ENCODE data around the gene CCDC13. TPM values are rescaled to one million over a fixed set of nuclear protein-coding genes. Genes with fewer than 3 reads are reported as not detected.

CCDC13 gene
- total RNA-seq, 4 donors from 2014 or later, result 0.06 TPM; not detected in 3

DNA sequence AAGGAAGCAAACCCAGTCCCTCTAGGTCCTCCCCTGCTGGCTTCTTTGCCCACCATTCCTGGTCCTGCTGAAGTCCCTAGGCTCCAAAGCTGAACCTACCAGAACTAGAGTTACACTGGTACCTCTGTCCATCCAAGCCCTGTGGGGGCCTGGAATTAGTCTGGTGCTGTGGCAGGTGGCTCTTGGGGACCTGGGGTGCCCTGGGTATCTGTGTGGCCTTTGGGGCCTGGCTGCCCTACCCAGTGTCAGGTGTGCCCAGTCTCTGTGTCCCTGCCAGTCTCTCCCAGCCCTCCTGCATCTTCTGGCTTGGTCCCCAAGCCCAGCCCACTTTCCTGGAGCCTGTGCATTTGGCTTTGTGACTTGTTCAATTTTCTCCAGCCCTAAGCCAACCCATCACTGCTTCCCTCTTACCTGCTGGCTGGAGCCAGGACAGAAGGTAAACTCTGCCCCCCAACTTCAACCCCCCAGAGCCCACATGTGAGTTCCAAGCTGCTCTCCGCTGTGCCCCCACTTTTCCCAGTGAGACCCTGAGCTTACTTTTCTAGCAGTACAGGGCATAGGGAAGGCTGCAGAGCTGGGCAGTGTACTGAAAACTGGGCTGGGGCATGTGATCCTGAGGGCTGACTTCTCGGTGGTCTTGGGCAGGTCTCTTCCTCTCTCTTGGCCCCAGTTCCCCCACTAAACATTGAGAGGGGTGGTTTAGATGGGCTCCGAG, 42.2 kb downstream of the CCDC13 start:
- intact Hi-C loops (cut with DNase I; ENCODE audit: low total_unique reads), result no loop called here
- peak; percentile 9 to 81 for DNase-seq (ENCODE audit: low spot score in 2 of 2)
- WGBS, 2 donors, result 81 to 93% methylated on average over 3 of the region's 3 CpGs
- no peak overlapping the region for H3K4me3 ChIP-seq (ENCODE audit: low read depth, poor library complexity, severe bottlenecking)
- TF ChIP-seq POLR2A (IDR thresholded peaks at IDR 0.05), result no peak
- TF ChIP-seq, protein P1, sequence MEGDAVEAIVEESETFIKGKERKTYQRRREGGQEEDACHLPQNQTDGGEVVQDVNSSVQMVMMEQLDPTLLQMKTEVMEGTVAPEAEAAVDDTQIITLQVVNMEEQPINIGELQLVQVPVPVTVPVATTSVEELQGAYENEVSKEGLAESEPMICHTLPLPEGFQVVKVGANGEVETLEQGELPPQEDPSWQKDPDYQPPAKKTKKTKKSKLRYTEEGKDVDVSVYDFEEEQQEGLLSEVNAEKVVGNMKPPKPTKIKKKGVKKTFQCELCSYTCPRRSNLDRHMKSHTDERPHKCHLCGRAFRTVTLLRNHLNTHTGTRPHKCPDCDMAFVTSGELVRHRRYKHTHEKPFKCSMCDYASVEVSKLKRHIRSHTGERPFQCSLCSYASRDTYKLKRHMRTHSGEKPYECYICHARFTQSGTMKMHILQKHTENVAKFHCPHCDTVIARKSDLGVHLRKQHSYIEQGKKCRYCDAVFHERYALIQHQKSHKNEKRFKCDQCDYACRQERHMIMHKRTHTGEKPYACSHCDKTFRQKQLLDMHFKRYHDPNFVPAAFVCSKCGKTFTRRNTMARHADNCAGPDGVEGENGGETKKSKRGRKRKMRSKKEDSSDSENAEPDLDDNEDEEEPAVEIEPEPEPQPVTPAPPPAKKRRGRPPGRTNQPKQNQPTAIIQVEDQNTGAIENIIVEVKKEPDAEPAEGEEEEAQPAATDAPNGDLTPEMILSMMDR (IDR thresholded peaks at IDR 0.05), result no peak

DNA sequence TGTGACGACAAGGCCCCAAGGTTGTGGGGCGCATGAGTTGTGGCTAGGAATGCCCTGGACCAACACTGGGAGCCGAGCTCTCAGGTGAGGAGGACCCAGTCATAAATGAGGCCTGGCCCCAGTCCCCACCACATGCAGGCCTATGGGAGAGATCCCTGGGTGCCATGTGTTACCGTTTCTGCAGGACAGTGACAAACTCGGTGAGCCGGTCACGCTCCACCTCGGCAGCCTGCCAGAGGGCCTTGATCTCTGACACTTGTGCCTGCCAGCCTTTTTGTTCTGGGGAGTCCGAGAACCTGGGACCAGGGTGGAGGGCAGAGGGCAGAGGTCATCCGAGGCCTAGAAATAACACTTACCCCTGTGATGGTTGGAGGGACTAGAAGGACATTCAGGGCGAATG, 42.8 kb downstream of the CCDC13 start:
- WGBS, 2 donors, result 83 to 95% methylated on average over 5 to 10 of the region's 11 CpGs
- intact Hi-C loops (cut with DNase I; ENCODE audit: low total_unique reads), result no loop called here
- TF ChIP-seq POLR2A (IDR thresholded peaks at IDR 0.05), result no peak
- TF ChIP-seq, protein P1 (IDR thresholded peaks at IDR 0.05), result no peak
- H3K4me3 ChIP-seq (ENCODE audit: low read depth, poor library complexity, severe bottlenecking), result no peak overlapping the region
- DNase-seq (ENCODE audit: low spot score in 2 of 2), result peak; percentile 13 to 85

DNA sequence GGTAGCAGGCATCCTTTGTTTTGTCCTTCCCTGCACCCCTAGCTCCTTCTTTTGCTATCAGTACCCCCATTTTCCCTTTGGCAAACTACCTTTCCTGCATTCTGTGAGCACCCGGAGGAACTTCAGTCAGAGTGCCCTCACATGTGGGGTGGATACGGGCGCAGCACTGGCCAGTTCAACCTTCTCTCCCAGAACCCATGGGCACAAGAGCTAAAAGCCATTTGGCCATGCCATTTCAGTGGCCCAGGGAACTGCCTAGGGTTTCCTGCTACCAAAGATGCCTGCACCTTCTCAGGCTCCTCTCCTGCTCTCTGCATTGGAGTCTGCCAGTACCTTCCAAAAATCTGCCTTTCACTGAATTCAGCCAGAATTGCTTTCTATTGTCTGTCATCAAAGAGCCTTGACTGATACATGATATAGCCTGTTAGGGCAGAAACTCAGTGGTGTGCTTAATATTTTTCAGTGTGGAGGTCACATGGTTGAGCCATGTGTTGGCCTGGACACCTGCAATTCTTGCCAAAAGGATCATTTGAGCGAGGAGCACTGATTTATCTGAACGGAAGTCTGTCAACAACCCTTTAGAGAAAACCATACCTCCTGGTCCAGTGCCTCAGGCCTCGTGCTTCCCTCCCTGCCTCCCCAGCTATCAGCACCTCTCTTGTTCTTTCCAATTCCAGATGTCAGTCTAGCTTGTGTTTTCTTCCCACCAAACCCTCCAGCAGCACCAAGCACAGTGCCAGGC, 43.5 kb downstream of the CCDC13 start:
- peak; percentile 56 to 86 for DNase-seq (ENCODE audit: low spot score in 2 of 2)

DNA sequence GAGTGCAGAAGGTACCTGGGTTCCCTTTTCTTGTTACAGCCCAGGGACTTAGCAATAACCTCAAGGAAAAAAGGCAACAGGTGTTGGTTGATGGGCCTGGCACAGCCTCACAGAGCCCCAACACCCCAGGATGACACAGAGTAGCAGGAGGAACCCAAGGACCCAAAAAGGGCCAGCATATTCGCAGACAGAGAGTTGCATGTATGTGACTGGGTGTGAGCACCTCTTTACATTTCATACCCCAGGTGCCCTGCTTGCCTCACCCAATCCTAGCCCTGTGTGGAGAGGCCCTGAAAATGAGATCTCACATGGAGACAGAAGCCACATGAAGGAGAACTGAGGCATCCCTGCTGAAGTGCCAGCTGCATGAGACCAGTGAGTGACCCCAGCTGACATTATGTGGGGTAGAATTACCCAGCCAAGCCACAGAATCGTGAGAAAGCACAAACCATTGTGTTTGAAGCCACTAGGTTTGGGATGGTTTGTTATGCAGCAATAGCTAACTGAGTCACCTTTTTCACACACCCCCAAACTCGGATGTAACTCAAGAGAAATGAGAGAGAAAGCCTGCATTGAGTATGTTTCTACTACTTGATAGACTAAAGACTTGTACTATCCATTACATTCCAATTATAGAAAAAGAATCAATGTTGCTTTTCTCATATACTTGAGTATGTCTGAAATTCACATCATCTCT, 44.2 kb downstream of the CCDC13 start:
- intact Hi-C loops (cut with DNase I; ENCODE audit: low total_unique reads), result no loop called here
- no peak overlapping the region for H3K4me3 ChIP-seq (ENCODE audit: low read depth, poor library complexity, severe bottlenecking)
- WGBS, 2 donors, result 79 to 91% methylated on average over 3 of the region's 3 CpGs
- TF ChIP-seq, protein P1 (IDR thresholded peaks at IDR 0.05), result no peak
- TF ChIP-seq POLR2A (IDR thresholded peaks at IDR 0.05), result no peak
- peak; percentile 9 to 80 for DNase-seq (ENCODE audit: low spot score in 2 of 2)

More for the DNA sequence above, 43.5 kb downstream of the CCDC13 start:
- H3K4me3 ChIP-seq (ENCODE audit: low read depth, poor library complexity, severe bottlenecking), result no peak overlapping the region
- TF ChIP-seq, protein P1 (IDR thresholded peaks at IDR 0.05), result no peak
- no peak for TF ChIP-seq POLR2A (IDR thresholded peaks at IDR 0.05)
- intact Hi-C loops (cut with DNase I; ENCODE audit: low total_unique reads), result no loop called here
- 62 to 76% methylated on average over 6 of the region's 6 CpGs for WGBS, 2 donors

DNA sequence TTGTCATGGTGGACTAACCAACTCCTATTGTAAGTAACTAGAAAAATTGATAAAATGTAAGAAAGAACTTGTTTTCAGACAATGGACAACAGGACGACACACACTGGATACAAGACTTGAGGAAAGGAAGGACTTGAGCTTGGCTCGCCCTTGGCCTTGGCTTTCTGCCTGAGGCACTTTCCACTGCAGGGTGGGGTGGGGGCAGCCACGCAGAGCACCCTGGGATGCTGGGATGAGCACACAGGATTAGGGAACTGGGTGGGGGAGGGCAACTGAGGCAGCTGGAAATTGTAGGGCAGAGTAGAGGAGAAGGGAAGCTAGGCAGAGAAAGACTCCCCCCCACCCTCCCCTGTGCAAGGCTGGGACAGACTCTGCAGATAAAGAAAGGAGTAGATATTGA, 45.0 kb downstream of the CCDC13 start:
- TF ChIP-seq, protein P1 (IDR thresholded peaks at IDR 0.05), result no peak
- TF ChIP-seq POLR2A (IDR thresholded peaks at IDR 0.05), result no peak
- 37 to 38% methylated on average over 3 of the region's 3 CpGs for WGBS, 2 donors
- peak; percentile 14 to 82 for DNase-seq (ENCODE audit: low spot score in 2 of 2)
- intact Hi-C loops (cut with DNase I; ENCODE audit: low total_unique reads), result no loop called here
- no peak overlapping the region for H3K4me3 ChIP-seq (ENCODE audit: low read depth, poor library complexity, severe bottlenecking)

Measured in lower leg skin (tissue), 4 donors.